Measurements from ENCODE around the gene GARNL3.

Gene GARNL3

GRCh38 chr9:127388037-127388855 lies 123.7 kb downstream of the GARNL3 start:
- DNase-seq (ENCODE audit: low spot score): no peak

- no peak for DNase-seq (ENCODE audit: low spot score)
These were observed 124.3 kb downstream of the GARNL3 start for GRCh38 chr9:127388856-127389238.

GRCh38 chr9:127389381-127390247 lies 125.0 kb downstream of the GARNL3 start:
- no peak for DNase-seq (ENCODE audit: low spot score)

- DNase-seq (ENCODE audit: low spot score): no peak
These were observed 125.6 kb downstream of the GARNL3 start for GRCh38 chr9:127390248-127390545.

GRCh38 chr9:127390563-127390962 lies 126.0 kb downstream of the GARNL3 start:
- DNase-seq (ENCODE audit: low spot score): no peak

GRCh38 chr9:127392166-127392565 lies 127.6 kb downstream of the GARNL3 start:
- no peak for DNase-seq (ENCODE audit: low spot score)

GRCh38 chr9:127392976-127393375 lies 128.4 kb downstream of the GARNL3 start:
- no peak for DNase-seq (ENCODE audit: low spot score)

GRCh38 chr9:127393645-127394044 lies 129.1 kb downstream of the GARNL3 start:
- no peak for DNase-seq (ENCODE audit: low spot score)

GRCh38 chr9:127395497-127396252 lies 131.1 kb downstream of the GARNL3 start:
- no peak for DNase-seq (ENCODE audit: low spot score)

- DNase-seq (ENCODE audit: low spot score): no peak
These were observed 131.8 kb downstream of the GARNL3 start for GRCh38 chr9:127396253-127396807.

GRCh38 chr9:127396808-127397645 lies 132.5 kb downstream of the GARNL3 start, which contains the start of gene SLC2A8:
SLC2A8 (plus strand) TSS chr9:127397169; CDS start chr9:127397231, 62 bp downstream.
- peak; percentile 97 for DNase-seq (ENCODE audit: low spot score)

- peak; percentile 74 for DNase-seq (ENCODE audit: low spot score)
These were observed 133.2 kb downstream of the GARNL3 start for GRCh38 chr9:127397646-127398274.

- no peak for DNase-seq (ENCODE audit: low spot score)
These were observed 133.7 kb downstream of the GARNL3 start for GRCh38 chr9:127398275-127398647.

- DNase-seq (ENCODE audit: low spot score): no peak
These were observed 134.3 kb downstream of the GARNL3 start for GRCh38 chr9:127398715-127399400.

- DNase-seq (ENCODE audit: low spot score): no peak
These were observed 135.2 kb downstream of the GARNL3 start for GRCh38 chr9:127399736-127400269.

GRCh38 chr9:127402401-127403090 lies 138.0 kb downstream of the GARNL3 start:
- DNase-seq (ENCODE audit: low spot score): no peak

GRCh38 chr9:127403507-127404192 lies 139.1 kb downstream of the GARNL3 start:
- no peak for DNase-seq (ENCODE audit: low spot score)

- DNase-seq (ENCODE audit: low spot score): no peak
These were observed 140.1 kb downstream of the GARNL3 start for GRCh38 chr9:127404631-127405030.

Measured in D341Med (cell line).